ENCODE data around the gene MARCHF5. TPM values are rescaled to one million over a fixed set of nuclear protein-coding genes. Genes with fewer than 3 reads are reported as not detected.

The MARCHF5 gene
- total RNA-seq, 1 experiment from 2014 or later: 59.1 TPM

GRCh38 chr10:92382631-92383030, 91.7 kb downstream of the MARCHF5 start:
- BruUV-seq (replicated peaks): no TSS peak
- H3K79me2 ChIP-seq (ENCODE audit: insufficient read depth, low read length): no peaks in the 10 kb centered on the region
- no peaks in the 10 kb centered on the region for H3K9me2 ChIP-seq (ENCODE audit: insufficient read depth)
- H3K27me3 ChIP-seq (ENCODE audit: insufficient read depth, low read length): 0 out of 2 replicates have a peak, but pooled peaks cover 8% of the 10 kb centered on the region
- DNase-seq (ENCODE audit: low read depth, low spot score) (no peak), ATAC-seq (no peak)
- ChIA-PET RAD21 (ENCODE audit: low non-redundant PET in 1 of 2, low total read pairs in 2 of 2, uncharacterized antibody in 2 of 2, unreplicated experiment in 2 of 2) (no interaction called here), POLR2A (no interaction called here), CTCF (no interaction called here)
- intact Hi-C loops (cut with micrococcal nuclease): no loop called here
- H3K36me3 ChIP-seq (ENCODE audit: control insufficient read depth in 1 of 2, insufficient read depth in 2 of 2, low read length in 2 of 2): no peaks in the 10 kb centered on the region
- no peak for TF ChIP-seq FOSL1 (IDR thresholded peaks at IDR 0.05; ENCODE audit: low read depth)
- TF ChIP-seq POLR2A (IDR thresholded peaks at IDR 0.05; ENCODE audit: borderline replicate concordance, extremely low read depth, insufficient read depth, insufficient read length): no peak
- no peak for TF ChIP-seq POLR2AphosphoS5 (IDR thresholded peaks at IDR 0.05; ENCODE audit: low read depth, low read length)
- no peak for TF ChIP-seq ELF1 (IDR thresholded peaks at IDR 0.05; ENCODE audit: borderline replicate concordance, low read depth)
- TF ChIP-seq MAX (IDR thresholded peaks at IDR 0.05): no peak
- no peak for TF ChIP-seq ATF3 (IDR thresholded peaks at IDR 0.05)
- no peak for TF ChIP-seq JUND (IDR thresholded peaks at IDR 0.05)
- no peak overlapping the region for H3K27ac ChIP-seq (ENCODE audit: low read depth, low read length)
- no peak overlapping the region for H2AFZ ChIP-seq (ENCODE audit: low read depth, low read length, poor library complexity, severe bottlenecking)
- H3K4me2 ChIP-seq (ENCODE audit: low read length): no peak overlapping the region
- no peak overlapping the region for H3K4me3 ChIP-seq (replicated peaks in 1 of 2; ENCODE audit: low read depth in 1 of 2, low read length in 2 of 2)
- no peaks in the 10 kb centered on the region for H3K9me3 ChIP-seq (ENCODE audit: control insufficient read depth in 1 of 2, insufficient read depth in 1 of 2, low read depth in 1 of 2, low read length in 2 of 2)
- H4K20me1 ChIP-seq (ENCODE audit: insufficient read depth): no peaks in the 10 kb centered on the region
- no peaks in the 10 kb centered on the region for H3K4me1 ChIP-seq (ENCODE audit: control insufficient read depth in 1 of 2, insufficient read depth in 2 of 2, low read length in 2 of 2)
- H3K9ac ChIP-seq (ENCODE audit: low read length): no peak overlapping the region

GRCh38 chr10:92384741-92385140, 93.8 kb downstream of the MARCHF5 start:
- Histone ChIP-seq H3K79me2 (ENCODE audit: insufficient read depth, low read length) (no peaks in the 10 kb centered on the region), H3K9ac (ENCODE audit: low read length) (no peak overlapping the region), H3K9me3 (ENCODE audit: control insufficient read depth in 1 of 2, insufficient read depth in 1 of 2, low read depth in 1 of 2, low read length in 2 of 2) (no peaks in the 10 kb centered on the region), H2AFZ (ENCODE audit: low read depth, low read length, poor library complexity, severe bottlenecking) (no peak overlapping the region), H3K36me3 (ENCODE audit: control insufficient read depth in 1 of 2, insufficient read depth in 2 of 2, low read length in 2 of 2) (no peaks in the 10 kb centered on the region), H3K4me3 (replicated peaks in 1 of 2; ENCODE audit: low read depth in 1 of 2, low read length in 2 of 2) (no peak overlapping the region), H3K9me2 (ENCODE audit: insufficient read depth) (no peaks in the 10 kb centered on the region), H3K27ac (ENCODE audit: low read depth, low read length) (no peak overlapping the region), H3K4me2 (ENCODE audit: low read length) (no peak overlapping the region), H4K20me1 (ENCODE audit: insufficient read depth) (no peaks in the 10 kb centered on the region), H3K27me3 (ENCODE audit: insufficient read depth, low read length) (0 out of 2 replicates have a peak, but pooled peaks cover 7% of the 10 kb centered on the region), H3K4me1 (ENCODE audit: control insufficient read depth in 1 of 2, insufficient read depth in 2 of 2, low read length in 2 of 2) (no peaks in the 10 kb centered on the region)
- CTCF ChIA-PET: no interaction called here
- TF ChIP-seq CTCF (IDR thresholded peaks at IDR 0.05 in 2 of 3, conservative IDR thresholded peaks at IDR 0.05 in 1 of 3; ENCODE audit: borderline replicate concordance in 1 of 3, insufficient read depth in 1 of 3, low read depth in 2 of 3, low read length in 2 of 3) (no peak), CEBPB (IDR thresholded peaks at IDR 0.05; ENCODE audit: low read depth) (no peak), ATF3 (IDR thresholded peaks at IDR 0.05) (no peak), FOSL1 (IDR thresholded peaks at IDR 0.05; ENCODE audit: low read depth) (no peak), POLR2A (IDR thresholded peaks at IDR 0.05; ENCODE audit: borderline replicate concordance, extremely low read depth, insufficient read depth, insufficient read length) (no peak), EZH2phosphoT487 (IDR thresholded peaks at IDR 0.05; ENCODE audit: borderline replicate concordance) (no peak), JUND (IDR thresholded peaks at IDR 0.05) (no peak), ZBTB33 (IDR thresholded peaks at IDR 0.05; ENCODE audit: extremely low read depth, insufficient replicate concordance, low read length) (no peak), SP1 (IDR thresholded peaks at IDR 0.05; ENCODE audit: low read depth) (no peak), ZFX (IDR thresholded peaks at IDR 0.05) (no peak), MAX (IDR thresholded peaks at IDR 0.05) (no peak), TCF7L2 (IDR thresholded peaks at IDR 0.05; ENCODE audit: borderline replicate concordance, extremely low read depth, insufficient read depth, insufficient read length) (no peak)
- intact Hi-C loops (cut with micrococcal nuclease): no loop called here
- ATAC-seq: no peak
- RAD21 ChIA-PET (ENCODE audit: low non-redundant PET in 1 of 2, low total read pairs in 2 of 2, uncharacterized antibody in 2 of 2, unreplicated experiment in 2 of 2): no interaction called here
- POLR2A ChIA-PET: no interaction called here
- DNase-seq (ENCODE audit: low read depth, low spot score): no peak
- no TSS peak for BruUV-seq (replicated peaks)
